ENCODE measurements around the gene TRMT112.

DNA sequence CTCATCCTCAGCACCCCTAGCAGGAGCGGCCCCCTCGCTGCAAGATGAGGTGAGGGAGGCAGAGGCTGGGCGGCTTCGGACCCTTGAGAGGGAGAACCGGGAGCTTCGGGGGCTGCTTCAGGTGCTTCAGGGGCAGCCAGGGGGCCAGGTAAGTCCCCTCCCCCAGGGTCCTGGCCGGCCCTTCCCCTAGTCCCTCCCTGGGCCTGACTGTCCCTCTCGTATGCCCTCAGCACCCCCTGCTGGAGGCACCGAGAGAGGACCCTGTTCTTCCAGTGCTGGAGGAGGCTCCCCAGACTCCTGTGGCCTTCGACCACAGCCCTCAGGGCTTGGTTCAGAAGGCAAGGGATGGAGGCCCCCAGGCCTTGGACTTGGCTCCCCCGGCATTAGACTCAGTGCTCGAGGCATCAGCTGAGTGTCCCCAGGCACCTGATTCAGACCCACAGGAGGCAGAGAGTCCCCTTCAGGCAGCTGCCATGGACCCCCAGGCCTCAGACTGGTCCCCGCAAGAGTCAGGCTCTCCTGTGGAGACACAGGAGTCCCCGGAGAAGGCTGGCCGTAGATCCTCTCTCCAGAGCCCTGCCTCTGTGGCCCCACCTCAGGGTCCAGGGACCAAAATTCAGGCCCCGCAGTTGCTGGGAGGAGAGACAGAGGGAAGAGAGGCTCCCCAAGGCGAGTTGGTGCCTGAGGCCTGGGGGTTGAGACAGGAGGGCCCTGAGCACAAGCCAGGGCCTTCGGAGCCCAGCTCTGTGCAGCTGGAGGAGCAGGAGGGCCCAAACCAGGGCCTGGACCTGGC, 26.6 kb upstream of the TRMT112 start:
- TF ChIP-seq CTCF (IDR thresholded peaks at IDR 0.05; ENCODE audit: poor library complexity) (peak; percentile 30), EZH2phosphoT487 (IDR thresholded peaks at IDR 0.05; ENCODE audit: low read depth, severe bottlenecking, unreplicated experiment) (no peak), EZH2 (IDR thresholded peaks at IDR 0.05; ENCODE audit: borderline replicate concordance) (no peak)
